HG03565 (cell line): ENCODE measurements around the gene ZBTB22.
"Not testable (repeated sequence)": the region's sequence is repeated elsewhere in the genome, so short reads cannot be mapped to it uniquely, and the experiment has no call there.

Experiments
- ATAC-seq: cut with Tn5 transposase; IDR thresholded peaks from one replicate; pipeline ENCODE4 v1.9.1; 2021; ENCODE audit warnings: mild to moderate bottlenecking, moderate library complexity; ENCODE audit not compliant: unreplicated experiment

The ZBTB22 gene

DNA sequence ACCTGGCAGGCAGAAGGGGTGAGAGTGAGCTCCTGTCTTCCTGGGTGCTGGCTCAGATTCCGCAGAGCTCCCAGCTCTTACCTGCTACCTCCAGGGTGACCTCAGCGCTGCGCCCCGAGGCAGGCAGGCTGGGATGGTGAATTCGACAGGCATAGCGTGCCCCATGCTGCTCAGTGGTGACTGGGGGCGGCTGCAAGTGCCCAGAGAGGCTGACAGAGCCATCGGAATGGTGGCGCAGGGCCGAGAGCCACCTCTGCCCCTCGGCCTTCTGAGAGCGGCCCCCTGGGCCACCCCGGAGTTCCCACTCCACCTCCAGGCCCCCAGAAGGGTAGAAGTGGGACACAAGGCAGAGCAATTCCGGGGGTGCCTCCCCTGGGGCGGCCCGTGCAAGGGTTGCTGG is 13.3 kb downstream of the ZBTB22 start:
- ATAC-seq = no peak

DNA sequence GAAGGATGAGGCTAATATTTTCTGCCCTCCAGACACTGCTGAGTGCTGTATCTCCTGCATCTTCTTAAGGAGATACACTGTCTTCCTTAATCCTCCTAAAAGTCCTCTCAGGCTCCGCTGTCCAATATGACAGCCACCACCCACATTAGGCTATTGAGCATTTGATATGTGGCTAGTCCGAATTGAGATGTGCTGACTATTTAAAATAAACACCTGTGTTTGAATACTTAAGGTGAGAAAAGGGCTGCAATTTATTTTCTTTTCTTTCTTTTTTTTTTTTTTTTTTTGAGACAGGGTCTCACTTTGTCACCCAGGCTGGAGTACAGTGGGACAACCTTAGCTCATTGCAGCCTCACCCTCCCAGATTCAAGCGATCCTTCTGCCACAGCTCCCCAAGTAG is 15.7 kb downstream of the ZBTB22 start:
- no peak for ATAC-seq

DNA sequence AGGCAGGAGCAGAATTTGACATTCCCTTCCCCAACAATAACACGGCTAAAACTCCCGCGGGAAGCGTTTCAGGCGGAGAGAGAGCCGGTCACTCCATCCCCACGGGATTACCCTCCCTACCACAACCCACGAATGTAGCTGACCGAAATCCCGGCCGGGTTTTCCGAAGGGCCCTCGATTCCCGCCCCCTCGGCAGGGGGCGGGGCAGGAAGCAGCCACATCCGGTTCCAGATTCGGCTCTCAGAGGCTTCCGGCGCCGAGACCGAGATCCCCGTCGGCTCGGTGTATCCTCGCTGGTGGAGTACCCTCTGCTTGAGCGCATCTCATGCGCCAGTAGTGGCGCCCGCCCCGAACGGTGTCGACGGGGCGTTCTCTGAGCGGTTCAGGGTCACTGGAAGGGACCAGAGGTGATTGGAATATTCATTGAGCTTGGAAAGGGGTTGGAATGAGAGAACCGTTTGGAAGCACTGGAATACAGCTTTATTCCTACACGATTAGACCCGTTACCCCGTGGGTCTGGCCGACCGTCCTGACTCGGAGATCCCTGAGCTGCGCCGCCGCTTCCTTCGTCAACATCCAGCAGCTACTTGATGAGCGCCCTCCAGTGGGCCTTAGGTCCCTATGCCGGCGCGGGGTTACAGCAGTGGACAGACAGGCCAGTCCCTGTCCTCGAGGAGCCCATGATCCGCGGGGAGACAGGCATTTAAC is 18.2 kb downstream of the ZBTB22 start:
- peak; percentile 77 for ATAC-seq

- no peak for ATAC-seq
Measured at GRCh38 chr6:33298773-33299236, 18.7 kb downstream of the ZBTB22 start, which contains the start of gene RGL2. Gene RGL2, minus strand, starts transcription at chr6:33298942. Its CDS starts 332 bp downstream, at chr6:33298610.

DNA sequence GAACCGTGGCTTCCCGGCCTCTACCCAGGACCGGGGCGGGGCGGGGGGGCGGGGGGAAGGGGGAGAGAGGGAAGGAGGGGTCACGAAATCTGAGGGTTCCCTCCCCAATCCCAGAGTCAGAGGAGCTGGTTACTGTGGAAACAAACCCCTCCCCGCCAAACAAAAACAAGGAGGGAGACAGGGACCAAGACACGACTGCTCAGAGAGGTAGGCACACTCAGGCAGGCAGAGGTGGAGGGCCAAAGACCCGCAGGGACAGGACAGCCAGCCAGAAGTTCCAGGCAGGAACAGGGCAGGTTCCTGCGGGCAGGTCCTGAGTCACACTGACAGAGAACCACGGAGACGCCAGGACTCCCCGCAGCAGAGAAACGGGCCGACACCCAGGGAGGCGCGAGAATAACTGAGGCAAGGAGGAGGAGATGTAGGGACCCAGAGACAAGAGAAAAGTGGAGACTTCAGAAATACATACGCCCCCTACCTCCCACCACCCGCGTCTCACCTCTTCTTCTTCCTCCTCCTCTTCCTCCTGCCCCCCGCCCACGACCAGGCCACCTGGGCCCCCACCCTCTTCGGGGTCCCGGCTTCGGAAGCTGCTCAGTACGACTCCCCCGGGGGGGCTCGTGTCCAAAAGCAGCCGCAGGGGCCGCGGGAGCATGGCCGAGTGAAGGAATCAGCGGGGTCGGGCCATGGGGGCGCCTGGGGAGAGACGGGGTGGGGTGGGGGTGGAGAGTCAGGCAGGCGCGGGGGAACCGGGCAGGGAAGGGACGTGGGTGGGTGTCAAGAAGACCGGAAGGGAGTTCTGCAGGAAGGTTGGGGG is 19.4 kb downstream of the ZBTB22 start:
- ATAC-seq = no peak

DNA sequence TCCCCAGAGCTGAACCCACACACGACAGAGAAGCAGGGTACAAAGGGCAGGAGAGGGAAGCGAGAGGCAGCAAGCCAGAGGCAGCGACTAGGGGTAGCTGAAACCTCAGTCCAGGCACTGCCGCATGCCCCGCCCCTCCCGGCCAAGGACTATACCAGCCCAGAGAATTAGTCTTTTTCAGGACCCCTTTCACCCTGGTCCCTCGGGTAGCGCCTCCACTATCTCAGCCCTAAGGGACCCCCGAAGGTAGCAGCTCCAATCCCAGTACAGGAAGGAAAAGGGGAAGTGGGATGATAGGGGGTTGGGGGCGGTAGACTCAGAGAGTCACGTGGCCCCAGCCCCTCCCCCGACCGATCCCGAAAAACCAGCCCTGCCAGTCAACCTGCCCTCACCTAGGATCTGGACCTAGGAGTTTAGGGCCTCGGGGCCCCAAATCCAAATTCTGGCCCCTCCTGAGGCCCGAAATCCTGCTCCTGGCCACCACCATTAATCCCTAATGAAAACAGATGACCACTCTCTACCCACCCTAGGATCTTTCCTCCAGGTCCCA is 20.1 kb downstream of the ZBTB22 start:
- no peak for ATAC-seq

GRCh38 chr6:33296797-33297405 is 20.6 kb downstream of the ZBTB22 start:
- no peak for ATAC-seq

DNA sequence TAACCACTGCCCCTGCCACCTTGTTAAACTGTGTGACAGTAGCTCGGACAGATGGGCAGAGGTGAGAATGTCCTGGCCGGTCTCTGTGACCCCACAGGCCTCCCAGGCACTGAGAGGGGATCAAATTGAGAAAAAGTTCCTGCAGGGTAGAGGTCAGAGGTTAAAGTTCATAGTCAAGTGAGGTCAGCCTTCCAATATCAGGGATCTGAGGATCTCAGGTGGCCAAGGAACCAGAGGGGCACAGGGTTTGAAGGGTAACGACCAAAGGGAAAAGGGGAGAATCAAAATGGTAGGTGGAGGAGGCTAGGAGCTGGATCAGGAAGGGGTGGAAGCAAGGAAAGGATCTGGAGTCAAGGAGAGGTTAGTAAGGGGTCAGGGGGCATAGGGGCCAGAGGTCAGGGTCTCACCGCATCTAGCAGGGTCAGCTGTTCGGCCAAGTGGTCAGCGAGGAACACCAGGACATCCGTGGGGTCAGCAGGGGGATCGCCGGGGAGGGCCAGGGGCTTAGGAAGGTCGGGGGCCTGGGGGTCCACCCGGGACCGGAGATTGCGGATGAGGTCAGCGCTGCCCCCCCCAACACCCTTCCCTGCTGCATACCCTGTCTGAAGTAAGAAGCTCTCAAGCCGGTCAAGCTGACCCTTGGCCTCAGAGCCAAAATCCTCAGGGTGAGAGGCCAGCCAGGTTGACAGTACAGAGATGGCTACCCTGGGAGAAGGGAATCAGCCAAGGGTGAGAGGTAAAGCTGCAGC is 21.7 kb downstream of the ZBTB22 start:
- no peak for ATAC-seq

DNA sequence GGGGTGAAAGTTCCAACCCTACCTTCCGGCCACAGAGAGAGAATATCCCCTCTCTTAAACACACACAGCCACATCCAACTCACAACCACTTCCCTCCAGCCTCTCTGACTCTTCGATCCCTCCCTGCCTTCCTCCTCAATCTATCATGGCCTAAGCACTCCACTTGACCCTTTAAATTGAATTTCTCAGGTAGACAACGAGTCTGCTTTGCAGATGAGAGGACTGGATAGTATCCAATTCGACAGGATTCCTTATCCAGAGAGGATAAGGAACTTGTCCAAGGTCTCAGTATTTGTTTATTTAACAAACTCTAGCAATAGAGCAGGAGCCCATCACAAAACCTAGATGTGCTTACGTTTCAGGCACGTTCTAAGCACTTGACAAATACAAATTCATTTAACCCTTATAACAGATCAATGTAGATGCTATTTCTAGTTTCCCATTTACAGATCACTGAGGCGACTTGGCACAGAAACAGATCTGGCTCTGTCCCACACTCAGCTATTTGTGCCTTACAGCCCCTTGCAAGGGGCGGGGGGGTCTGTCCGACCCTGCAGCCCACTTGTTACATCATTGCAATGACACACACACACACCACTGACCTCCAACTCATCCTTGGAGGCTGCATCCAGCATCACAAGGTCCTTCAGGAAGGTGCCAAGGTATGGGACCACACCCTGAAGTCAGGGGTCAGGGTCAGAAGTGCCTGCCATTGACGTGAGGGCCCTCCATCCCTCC is 23.3 kb downstream of the ZBTB22 start:
- ATAC-seq = no peak

GRCh38 chr6:33292996-33293682 is 24.4 kb downstream of the ZBTB22 start:
- no peak for ATAC-seq

- ATAC-seq = no peak
Measured at GRCh38 chr6:33290459-33290858, 27.1 kb downstream of the ZBTB22 start.

DNA sequence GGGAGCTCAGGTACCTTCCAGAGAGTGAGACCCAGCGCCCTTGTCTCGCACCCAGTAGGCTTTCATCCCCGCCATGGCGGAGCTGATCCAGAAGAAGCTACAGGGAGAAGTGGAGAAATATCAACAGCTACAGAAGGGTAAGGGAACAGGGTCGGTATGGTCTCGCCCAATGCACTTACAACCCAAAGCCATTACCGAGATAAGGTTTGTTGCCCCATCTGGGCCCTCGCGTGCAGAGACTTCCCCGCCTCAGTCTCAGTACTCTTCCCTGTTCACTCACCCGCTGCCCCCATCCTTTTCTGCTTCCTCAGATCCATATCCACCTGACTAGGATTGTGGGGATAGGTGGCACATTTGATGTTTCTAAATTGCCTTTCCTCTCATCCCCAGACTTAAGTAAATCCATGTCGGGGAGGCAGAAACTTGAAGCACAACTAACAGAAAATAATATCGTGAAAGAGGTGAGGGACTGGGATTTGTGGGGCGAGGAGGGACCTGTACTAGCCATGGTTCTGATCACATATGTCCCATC is 27.7 kb downstream of the ZBTB22 start:
- ATAC-seq = peak; percentile 11

- ATAC-seq = peak; percentile 70
Measured at GRCh38 chr6:33288921-33289783, 28.4 kb downstream of the ZBTB22 start, which contains the start of the genes PFDN6 and WDR46. Gene PFDN6, plus strand, starts transcription at chr6:33289601. Its CDS starts 256 bp downstream, at chr6:33289857. Gene WDR46, minus strand, starts transcription at chr6:33289239. Its CDS starts 69 bp downstream, at chr6:33289170.

- ATAC-seq = no peak
Measured at GRCh38 chr6:33288141-33288920, 29.2 kb downstream of the ZBTB22 start.

- ATAC-seq = no peak
Measured at GRCh38 chr6:33286946-33287914, 30.3 kb downstream of the ZBTB22 start.

DNA sequence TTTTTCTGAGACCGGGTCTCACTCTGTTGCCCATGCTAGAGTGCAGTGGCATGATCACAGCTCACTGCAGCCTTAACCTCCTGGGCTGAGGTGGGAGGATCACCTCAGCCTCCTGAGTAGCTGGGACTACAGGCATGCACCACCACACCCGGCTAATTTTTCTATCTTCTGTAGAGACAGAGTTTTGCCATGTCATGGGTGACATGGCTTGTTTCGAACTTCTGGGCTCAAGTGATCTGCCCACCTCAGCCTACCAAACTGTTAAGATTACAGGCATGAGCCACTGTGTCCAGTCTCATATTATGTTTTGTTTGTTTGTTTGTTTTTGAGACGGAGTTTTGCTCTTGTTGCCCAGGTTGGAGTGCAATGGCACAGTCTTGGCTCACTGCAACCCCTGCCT is 32.3 kb downstream of the ZBTB22 start:
- not testable (repeated sequence) for ATAC-seq
